ENCODE measurements around the gene SCO2.
"Not testable (repeated sequence)": the region's sequence is repeated elsewhere in the genome, so short reads cannot be mapped to it uniquely, and the experiment has no call there.

The SCO2 gene

GRCh38 chr22:50548921-50549790 lies 23.8 kb upstream of the SCO2 start:
- no peak for DNase-seq

- no peak for DNase-seq
Observed at GRCh38 chr22:50548040-50548920, 22.9 kb upstream of the SCO2 start.

- DNase-seq: no peak
Observed at GRCh38 chr22:50547263-50547985, 22.0 kb upstream of the SCO2 start.

GRCh38 chr22:50546326-50547262 lies 21.2 kb upstream of the SCO2 start:
- no peak for DNase-seq

- no peak for DNase-seq
Observed at GRCh38 chr22:50545522-50546325, 20.3 kb upstream of the SCO2 start, which contains the start of gene KLHDC7B. TSS of gene KLHDC7B (plus strand) at chr22:50545899. CDS start at chr22:50546244, 345 bp downstream.

- no peak for DNase-seq
Observed at GRCh38 chr22:50544746-50545253, 19.4 kb upstream of the SCO2 start.

- DNase-seq: no peak
Observed at GRCh38 chr22:50544078-50544745, 18.8 kb upstream of the SCO2 start.

GRCh38 chr22:50542416-50542927 lies 17.1 kb upstream of the SCO2 start:
- DNase-seq: no peak

GRCh38 chr22:50541667-50542026 lies 16.2 kb upstream of the SCO2 start:
- DNase-seq: not testable (repeated sequence)

GRCh38 chr22:50540381-50540780 lies 15.0 kb upstream of the SCO2 start:
- DNase-seq: no peak

GRCh38 chr22:50537765-50538164 lies 12.4 kb upstream of the SCO2 start:
- no peak for DNase-seq

GRCh38 chr22:50536226-50536625 lies 10.8 kb upstream of the SCO2 start:
- DNase-seq: no peak

GRCh38 chr22:50535113-50535512 lies 9.7 kb upstream of the SCO2 start:
- DNase-seq: no peak

- DNase-seq: not testable (repeated sequence)
Observed at GRCh38 chr22:50533856-50534711, 8.7 kb upstream of the SCO2 start.

GRCh38 chr22:50532824-50533796 lies 7.7 kb upstream of the SCO2 start:
- no peak for DNase-seq

GRCh38 chr22:50531962-50532674 lies 6.7 kb upstream of the SCO2 start:
- DNase-seq: no peak

GRCh38 chr22:50531546-50531961 lies 6.2 kb upstream of the SCO2 start:
- no peak for DNase-seq

Measured in COR-L47 (cell line).